ENCODE results near the gene NLRC5. TPM values are rescaled to one million over a fixed set of nuclear protein-coding genes. Genes with fewer than 3 reads are reported as not detected.

The NLRC5 gene
- total and polyA plus RNA-seq, 4 donors = 23.9 to 46.4 (median 31.1) TPM

DNA sequence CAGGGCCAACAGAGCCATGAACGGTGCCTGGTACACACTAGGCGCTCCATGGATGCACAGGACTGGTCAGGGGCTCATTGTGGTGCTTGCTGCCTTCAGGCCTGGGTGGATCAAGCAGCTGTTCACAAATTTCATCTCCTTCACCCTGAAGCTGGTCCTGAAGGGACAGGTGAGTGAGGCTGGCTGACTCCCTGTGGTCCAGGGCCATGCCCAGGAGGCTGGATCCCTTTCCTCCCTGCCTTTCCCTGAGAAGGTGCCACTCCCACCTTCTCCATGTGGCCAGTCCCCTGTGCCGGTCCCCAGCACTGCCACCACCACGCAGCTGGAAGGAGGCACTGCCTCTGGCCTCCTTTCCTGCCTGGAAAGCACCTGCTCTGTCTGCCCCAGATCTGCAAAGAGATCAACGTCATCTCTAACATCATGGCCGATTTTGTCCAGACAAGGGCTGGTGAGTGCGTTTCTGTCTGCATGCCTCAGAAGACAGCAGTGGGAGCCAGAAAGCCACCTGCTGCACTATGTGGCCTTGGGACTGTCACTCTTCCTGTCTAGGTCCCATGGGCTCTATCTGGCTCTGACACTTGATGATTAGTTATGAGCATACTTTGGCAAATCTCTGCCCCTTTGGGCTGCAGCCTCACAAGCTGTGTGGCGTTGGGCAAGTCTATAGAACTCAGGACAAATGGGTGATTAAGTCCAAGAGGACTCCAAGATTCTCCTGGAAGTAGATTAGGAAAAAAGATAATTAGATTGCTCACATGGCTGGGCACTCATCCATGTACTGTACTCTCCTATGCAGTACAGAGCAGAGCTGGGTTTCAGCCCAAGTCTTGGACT lies 18.2 kb upstream of the NLRC5 start:
- H3K36me3 ChIP-seq (ENCODE audit: control insufficient read depth in 4 of 4, insufficient read depth in 4 of 4, low read length in 4 of 4) = no peaks in the 10 kb centered on the region
- H3K27me3 ChIP-seq (ENCODE audit: control insufficient read depth in 3 of 3, insufficient read depth in 3 of 3, low read length in 2 of 3) = no peaks in the 10 kb centered on the region
- H3K9ac ChIP-seq (ENCODE audit: insufficient read depth in 1 of 2, low read length in 2 of 2) = no peak overlapping the region
- WGBS, 2 donors = 84 to 90% methylated on average over 8 of the region's 8 CpGs
- ATAC-seq (ENCODE audit: insufficient read depth, low FRiP score) = no peak
- TF ChIP-seq, protein P1, sequence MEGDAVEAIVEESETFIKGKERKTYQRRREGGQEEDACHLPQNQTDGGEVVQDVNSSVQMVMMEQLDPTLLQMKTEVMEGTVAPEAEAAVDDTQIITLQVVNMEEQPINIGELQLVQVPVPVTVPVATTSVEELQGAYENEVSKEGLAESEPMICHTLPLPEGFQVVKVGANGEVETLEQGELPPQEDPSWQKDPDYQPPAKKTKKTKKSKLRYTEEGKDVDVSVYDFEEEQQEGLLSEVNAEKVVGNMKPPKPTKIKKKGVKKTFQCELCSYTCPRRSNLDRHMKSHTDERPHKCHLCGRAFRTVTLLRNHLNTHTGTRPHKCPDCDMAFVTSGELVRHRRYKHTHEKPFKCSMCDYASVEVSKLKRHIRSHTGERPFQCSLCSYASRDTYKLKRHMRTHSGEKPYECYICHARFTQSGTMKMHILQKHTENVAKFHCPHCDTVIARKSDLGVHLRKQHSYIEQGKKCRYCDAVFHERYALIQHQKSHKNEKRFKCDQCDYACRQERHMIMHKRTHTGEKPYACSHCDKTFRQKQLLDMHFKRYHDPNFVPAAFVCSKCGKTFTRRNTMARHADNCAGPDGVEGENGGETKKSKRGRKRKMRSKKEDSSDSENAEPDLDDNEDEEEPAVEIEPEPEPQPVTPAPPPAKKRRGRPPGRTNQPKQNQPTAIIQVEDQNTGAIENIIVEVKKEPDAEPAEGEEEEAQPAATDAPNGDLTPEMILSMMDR (IDR thresholded peaks at IDR 0.05; ENCODE audit: control extremely low read depth, extremely low read depth) = no peak
- no peaks in the 10 kb centered on the region for H3K9me3 ChIP-seq (ENCODE audit: control insufficient read depth in 4 of 4, insufficient read depth in 3 of 4, low read length in 3 of 4)
- no peak for DNase-seq
- no peak overlapping the region for H3K4me3 ChIP-seq
- no peak overlapping the region for H3K27ac ChIP-seq (ENCODE audit: low read depth in 1 of 2, low read length in 1 of 2)
- no peaks in the 10 kb centered on the region for H3K4me1 ChIP-seq (ENCODE audit: control insufficient read depth in 5 of 5, insufficient read depth in 5 of 5, low read length in 5 of 5)

DNA sequence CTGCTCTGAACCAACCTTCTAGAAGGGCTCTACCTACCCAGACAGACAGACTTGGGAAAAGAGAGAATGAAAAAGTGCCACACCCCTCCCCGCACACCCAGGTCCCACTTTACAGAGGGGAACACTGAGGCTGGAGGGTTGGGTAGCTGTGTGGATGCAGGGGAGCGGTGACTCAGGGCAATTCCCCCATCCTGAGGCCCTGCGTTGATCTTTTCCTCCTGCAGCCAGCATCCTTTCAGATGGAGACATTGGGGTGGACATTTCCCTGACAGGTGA lies 17.7 kb upstream of the NLRC5 start:
- Histone ChIP-seq H3K9me3 (ENCODE audit: control insufficient read depth in 4 of 4, insufficient read depth in 3 of 4, low read length in 3 of 4) (no peaks in the 10 kb centered on the region), H3K9ac (ENCODE audit: insufficient read depth in 1 of 2, low read length in 2 of 2) (no peak overlapping the region), H3K27ac (ENCODE audit: low read depth in 1 of 2, low read length in 1 of 2) (no peak overlapping the region), H3K36me3 (ENCODE audit: control insufficient read depth in 4 of 4, insufficient read depth in 4 of 4, low read length in 4 of 4) (no peaks in the 10 kb centered on the region), H3K27me3 (ENCODE audit: control insufficient read depth in 3 of 3, insufficient read depth in 3 of 3, low read length in 2 of 3) (no peaks in the 10 kb centered on the region), H3K4me1 (ENCODE audit: control insufficient read depth in 5 of 5, insufficient read depth in 5 of 5, low read length in 5 of 5) (no peaks in the 10 kb centered on the region), H3K4me3 (no peak overlapping the region)
- ATAC-seq (ENCODE audit: insufficient read depth, low FRiP score) (no peak), DNase-seq (no peak)
- WGBS, 2 donors = 93 to 94% methylated on average over 3 of the region's 3 CpGs
- TF ChIP-seq, protein P1 (IDR thresholded peaks at IDR 0.05; ENCODE audit: control extremely low read depth, extremely low read depth) = no peak

GRCh38 chr16:56972403-56973293 lies 16.7 kb upstream of the NLRC5 start:
- no peak overlapping the region for H3K27ac ChIP-seq (ENCODE audit: low read depth in 1 of 2, low read length in 1 of 2)

More at GRCh38 chr16:56972403-56973293, 16.7 kb upstream of the NLRC5 start:
- no peaks in the 10 kb centered on the region for H3K27me3 ChIP-seq (ENCODE audit: control insufficient read depth in 3 of 3, insufficient read depth in 3 of 3, low read length in 2 of 3)
- H3K9me3 ChIP-seq (ENCODE audit: control insufficient read depth in 4 of 4, insufficient read depth in 3 of 4, low read length in 3 of 4) = no peaks in the 10 kb centered on the region
- H3K4me3 ChIP-seq = no peak overlapping the region
- no peak for ATAC-seq (ENCODE audit: insufficient read depth, low FRiP score)
- TF ChIP-seq, protein P1 (IDR thresholded peaks at IDR 0.05; ENCODE audit: control extremely low read depth, extremely low read depth) = no peak
- no peak overlapping the region for H3K9ac ChIP-seq (ENCODE audit: insufficient read depth in 1 of 2, low read length in 2 of 2)
- H3K4me1 ChIP-seq (ENCODE audit: control insufficient read depth in 5 of 5, insufficient read depth in 5 of 5, low read length in 5 of 5) = no peaks in the 10 kb centered on the region
- H3K36me3 ChIP-seq (ENCODE audit: control insufficient read depth in 4 of 4, insufficient read depth in 4 of 4, low read length in 4 of 4) = no peaks in the 10 kb centered on the region
- no peak for DNase-seq
- WGBS, 2 donors = 74 to 78% methylated on average over 18 of the region's 18 CpGs

All from lung (tissue), 12 donors.